Mesenchymal stem cell (in vitro differentiated cells and primary cell): ENCODE measurements around the gene IFIT2.

Experiments used
- DNase-seq: peaks from one replicate; pipeline ENCODE4 v3.0.0-alpha.2; 2013
- H2AFZ ChIP-seq: one replicate; pipeline ENCODE4 v1.6.1; 2013; ENCODE audit warnings: low read depth, mild to moderate bottlenecking, control low read depth, inconsistent platforms, low read length, moderate library complexity
- H2AK5ac ChIP-seq: 2 replicates; pipeline ENCODE4 v1.6.1; 2013; ENCODE audit warnings: low read length, moderate library complexity, mild to moderate bottlenecking, inconsistent platforms; ENCODE audit not compliant: severe bottlenecking
- H2BK120ac ChIP-seq: one replicate; pipeline ENCODE4 v1.6.1; 2013; ENCODE audit warnings: low read depth, mild to moderate bottlenecking, inconsistent platforms, low read length, moderate library complexity
- H2BK12ac ChIP-seq, 2 experiments: one replicate each; pipeline ENCODE4 v1.6.1; 2013; ENCODE audit warnings: inconsistent platforms in 2 of 2, low read length in 2 of 2, mild to moderate bottlenecking in 2 of 2, moderate library complexity in 2 of 2, control low read depth in 1 of 2
- H2BK15ac ChIP-seq: one replicate; pipeline ENCODE4 v1.6.1; 2013; ENCODE audit warnings: mild to moderate bottlenecking, low read depth, inconsistent platforms; ENCODE audit not compliant: poor library complexity, severe bottlenecking
- H2BK5ac ChIP-seq: 2 replicates; pipeline ENCODE4 v1.6.1; 2013; ENCODE audit warnings: low read depth, mild to moderate bottlenecking, low read length, control low read depth, inconsistent platforms; ENCODE audit not compliant: poor library complexity, severe bottlenecking
- H3K14ac ChIP-seq, 2 experiments: one replicate each; pipeline ENCODE4 v1.6.1; 2013; ENCODE audit warnings: inconsistent platforms in 2 of 2, low read length in 2 of 2, control low read depth in 1 of 2, mild to moderate bottlenecking in 1 of 2, moderate library complexity in 1 of 2
- H3K18ac ChIP-seq, 2 experiments: one replicate each; pipeline ENCODE4 v1.6.1; 2013; ENCODE audit warnings: inconsistent platforms in 2 of 2, low read length in 2 of 2, control low read depth in 1 of 2, low read depth in 1 of 2, mild to moderate bottlenecking in 1 of 2
- H3K23ac ChIP-seq, 2 experiments: one replicate each; pipeline ENCODE4 v1.6.1; 2013; ENCODE audit warnings: inconsistent platforms in 2 of 2, low read length in 2 of 2, mild to moderate bottlenecking in 2 of 2, moderate library complexity in 2 of 2, control low read depth in 1 of 2
- H3K27ac ChIP-seq: 2 replicates; pipeline ENCODE4 v1.5.1; 2013; ENCODE audit warnings: mild to moderate bottlenecking, moderate library complexity, low read length, control low read depth, inconsistent platforms; ENCODE audit not compliant: poor library complexity, severe bottlenecking
- H3K27me3 ChIP-seq, 2 experiments: 2 replicates each; pipeline versions ENCODE4 v1.6.1 to v1.7.0; 2013; ENCODE audit warnings: low read length in 2 of 2, mild to moderate bottlenecking in 2 of 2, moderate library complexity in 2 of 2, control low read depth in 1 of 2, inconsistent platforms in 1 of 2; ENCODE audit not compliant: control insufficient read depth in 1 of 2, insufficient read depth in 1 of 2
- H3K36me3 ChIP-seq, 2 experiments: 2 replicates each; pipeline versions ENCODE4 v1.6.1 to v1.7.0; 2013; ENCODE audit warnings: low read length in 2 of 2, control low read depth in 1 of 2, inconsistent platforms in 1 of 2, low read depth in 1 of 2, mild to moderate bottlenecking in 1 of 2; ENCODE audit not compliant: insufficient read depth in 2 of 2, control insufficient read depth in 1 of 2
- H3K4ac ChIP-seq, 2 experiments: one replicate each; pipeline ENCODE4 v1.6.1; 2013; ENCODE audit warnings: inconsistent platforms in 2 of 2, low read length in 2 of 2, mild to moderate bottlenecking in 2 of 2, moderate library complexity in 2 of 2, control low read depth in 1 of 2, low read depth in 1 of 2
- H3K4me1 ChIP-seq: 2 replicates; pipeline ENCODE4 v1.6.1; 2013; ENCODE audit warnings: low read depth, low read length, control low read depth; ENCODE audit not compliant: control insufficient read depth, insufficient read depth
- H3K4me2 ChIP-seq: 2 replicates; pipeline ENCODE4 v1.6.1; 2013; ENCODE audit warnings: low read length, mild to moderate bottlenecking, inconsistent platforms; ENCODE audit not compliant: poor library complexity, severe bottlenecking
- H3K4me3 ChIP-seq, 2 experiments: 2 replicates each; pipeline versions ENCODE4 v1.5.1 to v1.7.0; 2013; ENCODE audit warnings: low read length in 2 of 2, mild to moderate bottlenecking in 2 of 2, control low read depth in 1 of 2, low read depth in 1 of 2; ENCODE audit not compliant: insufficient read depth in 1 of 2
- H3K79me1 ChIP-seq: replicated peaks from 2 replicates; pipeline ENCODE4 v1.6.1; 2013; ENCODE audit warnings: mild to moderate bottlenecking, control low read depth, low read length, inconsistent platforms; ENCODE audit not compliant: poor library complexity, severe bottlenecking
- H3K9ac ChIP-seq: 2 replicates; pipeline ENCODE4 v1.7.0; 2013; ENCODE audit warnings: mild to moderate bottlenecking, low read length, moderate library complexity
- H3K9me3 ChIP-seq: 2 replicates; pipeline ENCODE4 v1.7.0; 2013; ENCODE audit warnings: mild to moderate bottlenecking, low read length; ENCODE audit not compliant: control insufficient read depth
- H4K8ac ChIP-seq: one replicate; pipeline ENCODE4 v1.6.1; 2013; ENCODE audit warnings: inconsistent platforms, mild to moderate bottlenecking, low read length, moderate library complexity
- H4K91ac ChIP-seq: one replicate; pipeline ENCODE4 v1.6.1; 2013; ENCODE audit warnings: mild to moderate bottlenecking, low read length, inconsistent platforms
- WGBS: methylation state at CpG from one replicate; pipeline ENCODE4 v1.1.7; 2013; ENCODE audit warnings: mixed read lengths; 5-methylcytosine and 5-hydroxymethylcytosine counted together

Gene IFIT2

DNA sequence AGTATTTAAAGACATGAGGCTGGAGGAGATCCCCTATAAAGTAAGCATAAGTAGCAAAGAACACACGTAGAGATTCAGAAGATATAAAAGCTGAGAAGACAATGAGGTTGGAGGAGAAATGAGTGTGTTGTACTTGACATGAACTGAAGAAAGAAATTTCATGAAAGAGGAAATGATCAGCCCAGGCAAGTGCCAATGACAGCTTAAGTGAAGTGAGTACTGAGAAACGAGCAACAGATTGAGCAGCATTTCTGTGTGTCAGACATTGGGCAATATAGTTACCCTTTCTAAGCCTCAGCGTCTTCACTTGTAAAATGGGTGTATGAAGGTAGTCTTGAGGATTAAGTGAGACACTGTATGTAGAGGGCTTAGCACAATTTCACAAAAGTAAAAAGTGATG is 45.5 kb upstream of the IFIT2 start:
- WGBS: 85% methylated on average over 3 of the region's 3 CpGs
- no peak overlapping the region for H2AFZ ChIP-seq
- no peak overlapping the region for H3K4ac ChIP-seq
- no peak overlapping the region for H3K4me2 ChIP-seq
- DNase-seq: no peak
- no peak overlapping the region for H2BK120ac ChIP-seq
- H3K23ac ChIP-seq: no peak overlapping the region
- no peak overlapping the region for H3K14ac ChIP-seq
- no peak overlapping the region for H4K8ac ChIP-seq
- H2BK12ac ChIP-seq: no peak overlapping the region
- H3K9me3 ChIP-seq: no peaks in the 10 kb centered on the region
- H2AK5ac ChIP-seq: no peak overlapping the region
- no peaks in the 10 kb centered on the region for H3K79me1 ChIP-seq
- H4K91ac ChIP-seq: no peak overlapping the region
- H2BK5ac ChIP-seq: no peak overlapping the region
- H3K27me3 ChIP-seq: peaks cover 0 to 5% of the 10 kb centered on the region in 2 experiments
- no peaks in the 10 kb centered on the region for H3K36me3 ChIP-seq
- no peak overlapping the region for H2BK15ac ChIP-seq
- H3K9ac ChIP-seq: no peak overlapping the region
- no peak overlapping the region for H3K27ac ChIP-seq
- H3K18ac ChIP-seq: no peak overlapping the region
- peaks cover 1% of the 10 kb centered on the region for H3K4me1 ChIP-seq
- no peak overlapping the region for H3K4me3 ChIP-seq

DNA sequence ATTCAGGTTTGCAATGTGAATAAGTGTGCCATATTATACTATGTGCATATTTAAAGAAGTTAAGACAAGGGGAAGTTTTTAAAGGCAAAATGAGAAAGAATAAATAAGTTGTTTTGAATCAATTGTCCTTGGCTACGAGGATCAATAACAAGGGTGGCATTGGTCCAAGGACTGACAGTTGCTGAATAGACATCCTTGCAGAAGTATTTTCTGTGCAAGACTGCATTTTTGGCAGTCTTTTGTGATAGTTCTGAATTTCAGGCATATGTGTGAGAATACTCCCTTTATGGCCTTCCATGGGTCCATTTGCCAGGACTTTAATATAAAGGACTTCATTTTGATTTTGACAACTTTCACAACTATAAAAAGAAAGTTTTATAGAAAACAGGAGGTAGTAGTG is 44.9 kb upstream of the IFIT2 start:
- no peak overlapping the region for H3K14ac ChIP-seq
- no peak overlapping the region for H3K23ac ChIP-seq
- H3K27me3 ChIP-seq: peaks cover 0 to 5% of the 10 kb centered on the region in 2 experiments
- H4K91ac ChIP-seq: no peak overlapping the region
- H2BK15ac ChIP-seq: no peak overlapping the region
- no peak overlapping the region for H3K9ac ChIP-seq
- no peak overlapping the region for H2AFZ ChIP-seq
- no peaks in the 10 kb centered on the region for H3K79me1 ChIP-seq
- H3K36me3 ChIP-seq: no peaks in the 10 kb centered on the region
- H2BK12ac ChIP-seq: no peak overlapping the region
- no peak overlapping the region for H2BK5ac ChIP-seq
- no peak overlapping the region for H3K4me2 ChIP-seq
- H2AK5ac ChIP-seq: no peak overlapping the region
- no peak overlapping the region for H3K27ac ChIP-seq
- DNase-seq: no peak
- H3K4me1 ChIP-seq: peaks cover 1% of the 10 kb centered on the region
- WGBS: 78% methylated on average over 1 of the region's 1 CpG
- no peak overlapping the region for H2BK120ac ChIP-seq
- H4K8ac ChIP-seq: no peak overlapping the region
- no peak overlapping the region for H3K4ac ChIP-seq
- H3K9me3 ChIP-seq: no peaks in the 10 kb centered on the region
- no peak overlapping the region for H3K18ac ChIP-seq
- H3K4me3 ChIP-seq: no peak overlapping the region

DNA sequence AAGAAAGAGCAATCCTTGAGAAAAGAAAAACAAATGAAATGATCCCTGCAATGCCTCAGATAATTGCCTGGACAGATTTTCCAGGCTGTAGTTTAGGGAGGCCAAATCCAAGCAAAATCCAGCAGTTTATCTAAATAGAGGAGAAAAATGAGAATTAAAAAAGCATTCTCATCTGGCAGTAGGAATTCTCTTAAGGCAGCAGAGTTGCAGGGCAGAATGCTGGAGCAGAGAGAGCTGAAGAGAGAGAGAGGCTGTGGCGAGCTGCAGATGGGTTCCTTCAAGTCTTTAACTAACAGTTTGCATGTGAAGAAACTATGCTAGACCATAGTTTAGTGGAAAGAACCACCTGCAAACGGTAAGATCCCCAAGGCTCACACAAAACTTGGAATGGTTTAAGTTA is 44.3 kb upstream of the IFIT2 start:
- Histone ChIP-seq H2AK5ac (no peak overlapping the region), H2BK15ac (no peak overlapping the region), H2BK12ac (no peak overlapping the region), H4K8ac (no peak overlapping the region), H3K79me1 (no peaks in the 10 kb centered on the region), H3K14ac (no peak overlapping the region), H3K18ac (no peak overlapping the region), H3K27ac (no peak overlapping the region), H3K4me1 (peaks cover 1% of the 10 kb centered on the region), H2AFZ (no peak overlapping the region), H4K91ac (no peak overlapping the region), H3K4me3 (no peak overlapping the region), H3K23ac (no peak overlapping the region), H3K9me3 (no peaks in the 10 kb centered on the region), H3K4me2 (no peak overlapping the region), H3K9ac (no peak overlapping the region), H3K27me3 (peaks cover 0 to 5% of the 10 kb centered on the region in 2 experiments), H2BK120ac (no peak overlapping the region), H2BK5ac (no peak overlapping the region), H3K4ac (no peak overlapping the region), H3K36me3 (no peaks in the 10 kb centered on the region)
- WGBS: 76% methylated on average over 2 of the region's 2 CpGs
- no peak for DNase-seq

DNA sequence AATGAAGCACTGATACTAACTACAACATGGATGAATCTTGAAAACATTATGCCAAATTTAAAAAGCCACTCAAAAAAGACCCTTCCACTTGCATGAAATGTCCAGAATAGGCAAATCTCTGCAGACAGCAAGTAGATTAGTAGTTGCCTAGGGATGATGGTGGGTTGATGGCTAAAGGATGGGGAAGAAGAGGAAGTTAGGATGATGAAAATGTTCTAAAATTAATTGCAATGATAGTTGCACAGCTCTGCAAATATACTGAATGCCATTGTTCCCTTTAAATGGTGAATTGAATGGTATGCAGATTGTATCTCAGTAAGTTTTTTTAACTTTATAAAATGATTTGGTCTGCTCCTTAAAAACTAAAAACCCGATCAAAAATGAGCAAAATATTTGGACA is 43.0 kb upstream of the IFIT2 start:
- Histone ChIP-seq H4K8ac (no peak overlapping the region), H2BK5ac (no peak overlapping the region), H3K14ac (no peak overlapping the region), H2AK5ac (no peak overlapping the region), H3K9me3 (no peaks in the 10 kb centered on the region), H4K91ac (no peak overlapping the region), H3K27me3 (peaks cover 0 to 5% of the 10 kb centered on the region in 2 experiments), H3K4me2 (no peak overlapping the region), H2AFZ (no peak overlapping the region), H3K4me1 (peaks cover 5% of the 10 kb centered on the region), H3K9ac (no peak overlapping the region), H3K18ac (no peak overlapping the region), H2BK120ac (no peak overlapping the region), H3K79me1 (no peaks in the 10 kb centered on the region), H2BK15ac (no peak overlapping the region), H3K4ac (no peak overlapping the region), H3K27ac (no peak overlapping the region), H2BK12ac (no peak overlapping the region), H3K4me3 (no peak overlapping the region), H3K23ac (no peak overlapping the region), H3K36me3 (no peaks in the 10 kb centered on the region)
- no peak for DNase-seq
- no CpG with 5 or more reads among the region's 1 CpG for WGBS
